Cardiac muscle cell (in vitro differentiated cells and primary cell): Measurements from ENCODE around the gene C1orf21. TPM values are rescaled to one million over a fixed set of nuclear protein-coding genes. Genes with fewer than 3 reads are reported as not detected.

ENCODE experiments used
- DNase-seq, 2 donors: peaks; one replicate each; pipeline versions ENCODE4 v3.0.0 to v3.0.0-alpha.2; 2010 to 2017; ENCODE audit warnings: low read depth in 1 of 2, low spot score in 1 of 2
- H3K27ac ChIP-seq: fragments of 200-600 bp; sonication (generic); 2 replicates; pipeline ENCODE4 v1.5.1; 2016
- H3K27me3 ChIP-seq: fragments of 200-600 bp; sonication (generic); 2 replicates; pipeline ENCODE4 v1.6.0; 2016; ENCODE audit warnings: control low read depth
- H3K36me3 ChIP-seq: fragments of 200-600 bp; sonication (generic); 2 replicates; pipeline ENCODE4 v1.5.1; 2016; ENCODE audit warnings: control low read depth
- H3K4me1 ChIP-seq: fragments of 200-600 bp; sonication (generic); 2 replicates; pipeline ENCODE4 v1.8.1; 2017; ENCODE audit warnings: low read depth, mild to moderate bottlenecking, mixed run types
- H3K4me3 ChIP-seq: fragments of 200-600 bp; sonication (generic); 2 replicates; pipeline ENCODE4 v1.5.1; 2016; ENCODE audit warnings: mild to moderate bottlenecking
- H3K9me3 ChIP-seq: fragments of 200-600 bp; sonication (generic); 2 replicates; pipeline ENCODE4 v1.5.1; 2017; ENCODE audit warnings: low read depth, mild to moderate bottlenecking, control low read depth
- polyA plus RNA-seq: library from polyadenylated mRNA; unstranded; fragments of >200 nt; fragmentation: Nextera tagmentation; extraction: Ambion mirVana; gene quantifications from 2 replicates; pipeline ENCODE4 v1.2.1, GENCODE V29; 2016
- total RNA-seq: library from RNA; depleted of rRNA; stranded (reverse); fragments of >200 nt; gene quantifications from 2 replicates; pipeline ENCODE4 v1.2.3, GENCODE V29; 2016
- TF ChIP-seq, protein P1 (sequence below): IDR thresholded peaks from 2 replicates; pipeline ENCODE4 v1.5.1; 2012; ENCODE audit warnings: low read depth, mild to moderate bottlenecking, low read length

C1orf21 gene
- total and polyA plus RNA-seq, 2 experiments from 2014 or later, result 10.9 to 26.8 TPM

DNA sequence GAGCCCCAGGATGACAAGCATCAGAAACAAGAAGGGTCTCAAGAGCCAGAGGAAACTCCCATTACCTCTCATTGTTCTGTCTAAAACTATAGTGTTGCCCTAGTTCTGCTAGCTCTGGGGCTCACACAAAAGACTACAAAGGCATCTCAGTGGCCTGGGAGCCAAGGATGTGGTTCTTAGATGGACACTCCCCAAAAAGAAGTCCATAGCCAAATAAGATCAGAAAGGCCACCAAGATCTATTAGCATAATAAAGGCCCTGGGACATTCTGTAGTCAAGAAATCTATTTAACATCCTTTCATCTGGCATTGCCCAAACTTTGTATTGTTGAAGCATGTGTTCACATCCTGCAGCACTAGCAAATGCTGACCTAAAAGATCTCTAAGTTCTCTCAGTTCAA lies 268.4 kb downstream of the C1orf21 start:
- no peaks in the 10 kb centered on the region for H3K27me3 ChIP-seq
- no peaks in the 10 kb centered on the region for H3K4me1 ChIP-seq
- TF ChIP-seq, protein P1, sequence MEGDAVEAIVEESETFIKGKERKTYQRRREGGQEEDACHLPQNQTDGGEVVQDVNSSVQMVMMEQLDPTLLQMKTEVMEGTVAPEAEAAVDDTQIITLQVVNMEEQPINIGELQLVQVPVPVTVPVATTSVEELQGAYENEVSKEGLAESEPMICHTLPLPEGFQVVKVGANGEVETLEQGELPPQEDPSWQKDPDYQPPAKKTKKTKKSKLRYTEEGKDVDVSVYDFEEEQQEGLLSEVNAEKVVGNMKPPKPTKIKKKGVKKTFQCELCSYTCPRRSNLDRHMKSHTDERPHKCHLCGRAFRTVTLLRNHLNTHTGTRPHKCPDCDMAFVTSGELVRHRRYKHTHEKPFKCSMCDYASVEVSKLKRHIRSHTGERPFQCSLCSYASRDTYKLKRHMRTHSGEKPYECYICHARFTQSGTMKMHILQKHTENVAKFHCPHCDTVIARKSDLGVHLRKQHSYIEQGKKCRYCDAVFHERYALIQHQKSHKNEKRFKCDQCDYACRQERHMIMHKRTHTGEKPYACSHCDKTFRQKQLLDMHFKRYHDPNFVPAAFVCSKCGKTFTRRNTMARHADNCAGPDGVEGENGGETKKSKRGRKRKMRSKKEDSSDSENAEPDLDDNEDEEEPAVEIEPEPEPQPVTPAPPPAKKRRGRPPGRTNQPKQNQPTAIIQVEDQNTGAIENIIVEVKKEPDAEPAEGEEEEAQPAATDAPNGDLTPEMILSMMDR, result no peak
- no peak for DNase-seq
- no peaks in the 10 kb centered on the region for H3K36me3 ChIP-seq
- H3K9me3 ChIP-seq, result no peaks in the 10 kb centered on the region
- no peak overlapping the region for H3K4me3 ChIP-seq
- H3K27ac ChIP-seq, result no peak overlapping the region

DNA sequence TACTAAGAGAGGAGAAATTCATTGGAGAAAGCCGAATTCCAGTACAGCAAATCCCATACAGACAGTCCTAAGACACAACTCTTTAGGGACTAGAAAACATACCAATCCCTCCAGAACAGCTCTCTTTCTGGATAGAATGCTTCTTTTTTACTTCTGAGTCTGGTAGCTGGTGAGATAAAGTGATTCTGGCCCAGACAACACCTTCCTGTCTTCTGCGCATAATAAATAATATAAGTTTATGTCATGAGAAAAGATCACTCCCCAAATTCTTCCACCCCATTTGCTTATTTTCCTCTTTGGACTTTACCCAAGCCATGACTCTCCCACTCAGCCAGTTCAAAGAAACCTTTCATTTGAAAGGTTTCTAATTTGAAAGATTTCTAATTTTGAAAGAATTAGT lies 269.4 kb downstream of the C1orf21 start:
- no peaks in the 10 kb centered on the region for H3K9me3 ChIP-seq
- H3K4me3 ChIP-seq, result no peak overlapping the region
- H3K36me3 ChIP-seq, result no peaks in the 10 kb centered on the region
- TF ChIP-seq, protein P1, result no peak
- H3K27me3 ChIP-seq, result no peaks in the 10 kb centered on the region
- no peak for DNase-seq
- H3K4me1 ChIP-seq, result no peaks in the 10 kb centered on the region
- H3K27ac ChIP-seq, result no peak overlapping the region

DNA sequence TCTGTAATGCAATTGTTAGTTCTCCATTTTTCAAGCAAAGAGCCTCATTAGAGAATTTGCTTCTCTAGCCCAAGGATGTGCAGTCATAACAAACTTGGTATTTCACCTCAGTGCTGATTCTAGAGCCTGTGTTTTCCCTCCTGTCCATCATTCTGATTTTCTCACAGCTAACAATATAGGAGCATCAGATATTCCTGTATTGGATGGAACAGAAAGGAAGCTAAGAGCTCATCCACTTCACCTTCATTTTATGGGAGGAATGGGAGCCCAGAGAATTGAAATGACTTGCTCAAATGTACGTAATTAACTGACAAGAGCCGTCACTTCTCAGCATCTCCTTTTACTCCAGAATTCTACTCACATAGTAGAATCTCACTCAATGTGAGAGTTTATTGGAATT lies 271.2 kb downstream of the C1orf21 start:
- Histone ChIP-seq H3K27me3 (no peaks in the 10 kb centered on the region), H3K36me3 (no peaks in the 10 kb centered on the region), H3K4me1 (no peaks in the 10 kb centered on the region), H3K9me3 (no peaks in the 10 kb centered on the region), H3K27ac (no peak overlapping the region), H3K4me3 (no peak overlapping the region)
- DNase-seq, result no peak
- TF ChIP-seq, protein P1, result no peak

DNA sequence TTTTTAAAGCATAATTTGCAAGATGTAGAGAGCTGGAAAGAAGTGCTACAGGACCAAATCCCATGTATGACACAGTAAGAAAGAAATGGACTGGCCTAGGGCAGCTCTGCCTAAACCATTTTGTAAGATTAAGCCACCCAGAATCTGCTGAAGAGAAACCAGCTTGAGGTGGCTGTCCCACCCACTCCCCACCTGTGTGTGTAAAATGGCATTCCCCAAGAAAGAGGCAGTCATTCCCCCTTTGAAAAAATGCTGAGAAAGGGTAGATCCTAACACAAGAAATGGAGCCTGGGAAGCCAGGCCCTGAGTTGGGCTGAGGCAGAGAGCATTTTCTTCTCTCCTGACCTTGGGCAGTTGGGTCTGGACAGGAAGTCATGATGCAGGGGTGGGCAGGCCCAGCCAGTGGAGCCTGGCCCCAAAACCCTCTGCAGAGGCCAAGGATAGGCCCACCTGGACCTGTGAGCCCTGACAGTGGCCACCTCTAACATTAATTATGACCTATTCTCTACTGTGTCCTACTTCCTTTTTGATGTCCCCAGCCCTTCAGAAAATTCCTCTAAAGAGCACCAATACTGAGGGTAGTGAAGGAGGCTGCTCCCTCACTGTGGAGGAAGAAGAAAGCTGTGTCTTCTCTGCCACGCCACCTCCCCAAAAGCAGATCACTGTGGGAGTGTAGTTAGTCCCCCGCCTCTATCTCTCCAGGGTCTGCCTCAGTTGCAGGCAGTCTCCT lies 273.8 kb downstream of the C1orf21 start:
- no peak overlapping the region for H3K4me3 ChIP-seq
- no peak for DNase-seq
- no peak overlapping the region for H3K27ac ChIP-seq
- H3K36me3 ChIP-seq, result no peaks in the 10 kb centered on the region
- TF ChIP-seq, protein P1, result no peak
- H3K4me1 ChIP-seq, result peaks cover 6% of the 10 kb centered on the region
- H3K9me3 ChIP-seq, result no peaks in the 10 kb centered on the region
- H3K27me3 ChIP-seq, result no peaks in the 10 kb centered on the region

DNA sequence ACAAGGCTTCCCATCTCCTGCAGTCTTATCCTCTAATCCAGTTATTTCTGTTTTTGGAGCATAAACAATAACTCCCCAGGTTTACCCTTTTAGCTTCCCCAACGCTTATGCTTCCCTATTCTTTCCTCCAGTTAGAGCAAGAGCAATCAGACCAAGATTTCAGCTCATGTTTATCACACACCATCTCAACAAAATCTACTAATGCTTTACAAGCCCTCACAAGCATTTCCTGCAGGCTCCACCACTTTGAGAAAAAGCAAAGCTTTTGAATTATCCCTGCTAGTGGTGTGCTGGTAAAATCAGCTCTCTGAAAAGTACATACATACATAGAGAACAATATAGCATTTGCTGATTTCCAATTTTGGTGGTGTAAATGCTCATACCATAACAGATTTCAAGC lies 275.0 kb downstream of the C1orf21 start:
- Histone ChIP-seq H3K4me1 (peaks cover 6% of the 10 kb centered on the region), H3K27ac (no peak overlapping the region), H3K36me3 (no peaks in the 10 kb centered on the region), H3K4me3 (no peak overlapping the region), H3K27me3 (no peaks in the 10 kb centered on the region), H3K9me3 (no peaks in the 10 kb centered on the region)
- TF ChIP-seq, protein P1, result no peak
- DNase-seq, result no peak
